ENCODE data around the gene DHCR24.

GRCh38 chr1:54838565-54839180 is 48.3 kb downstream of the DHCR24 start:
- no peak for TF ChIP-seq POLR2A (IDR thresholded peaks at IDR 0.05)
- TF ChIP-seq, protein P1, sequence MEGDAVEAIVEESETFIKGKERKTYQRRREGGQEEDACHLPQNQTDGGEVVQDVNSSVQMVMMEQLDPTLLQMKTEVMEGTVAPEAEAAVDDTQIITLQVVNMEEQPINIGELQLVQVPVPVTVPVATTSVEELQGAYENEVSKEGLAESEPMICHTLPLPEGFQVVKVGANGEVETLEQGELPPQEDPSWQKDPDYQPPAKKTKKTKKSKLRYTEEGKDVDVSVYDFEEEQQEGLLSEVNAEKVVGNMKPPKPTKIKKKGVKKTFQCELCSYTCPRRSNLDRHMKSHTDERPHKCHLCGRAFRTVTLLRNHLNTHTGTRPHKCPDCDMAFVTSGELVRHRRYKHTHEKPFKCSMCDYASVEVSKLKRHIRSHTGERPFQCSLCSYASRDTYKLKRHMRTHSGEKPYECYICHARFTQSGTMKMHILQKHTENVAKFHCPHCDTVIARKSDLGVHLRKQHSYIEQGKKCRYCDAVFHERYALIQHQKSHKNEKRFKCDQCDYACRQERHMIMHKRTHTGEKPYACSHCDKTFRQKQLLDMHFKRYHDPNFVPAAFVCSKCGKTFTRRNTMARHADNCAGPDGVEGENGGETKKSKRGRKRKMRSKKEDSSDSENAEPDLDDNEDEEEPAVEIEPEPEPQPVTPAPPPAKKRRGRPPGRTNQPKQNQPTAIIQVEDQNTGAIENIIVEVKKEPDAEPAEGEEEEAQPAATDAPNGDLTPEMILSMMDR (IDR thresholded peaks at IDR 0.05): no peak
- no peak for TF ChIP-seq POLR2AphosphoS5 (IDR thresholded peaks at IDR 0.05)
- no peak for TF ChIP-seq EP300 (IDR thresholded peaks at IDR 0.05)

Data from suprapubic skin (tissue), 4 donors.